ENCODE data around the gene OLFML3.
A peak's percentile ranks its signal among the peaks of the same experiment; 100 is the strongest.
"Not testable (repeated sequence)": the region's sequence is repeated elsewhere in the genome, so short reads cannot be mapped to it uniquely, and the experiment has no call there.

OLFML3 gene

GRCh38 chr1:113948151-113948550, 31.1 kb upstream of the OLFML3 start:
- not testable (repeated sequence) for DNase-seq

- peak in 1 of 51 donors; percentile 11 for DNase-seq
Observed at GRCh38 chr1:113949007-113949406, 30.3 kb upstream of the OLFML3 start.

- DNase-seq, result no peak
Observed at GRCh38 chr1:113950908-113951307, 28.4 kb upstream of the OLFML3 start.

GRCh38 chr1:113951719-113952118, 27.6 kb upstream of the OLFML3 start:
- DNase-seq, result no peak

- DNase-seq, result no peak
Observed at GRCh38 chr1:113957984-113958383, 21.3 kb upstream of the OLFML3 start.

GRCh38 chr1:113958691-113959090, 20.6 kb upstream of the OLFML3 start:
- DNase-seq, result no peak

- peak in 1 of 51 donors; percentile 6 for DNase-seq
Observed at GRCh38 chr1:113963281-113963906, 15.9 kb upstream of the OLFML3 start.

- DNase-seq, result no peak
Observed at GRCh38 chr1:113965703-113966412, 13.4 kb upstream of the OLFML3 start.

GRCh38 chr1:113972954-113973353, 6.3 kb upstream of the OLFML3 start:
- no peak for DNase-seq

GRCh38 chr1:113975211-113975895, 3.9 kb upstream of the OLFML3 start:
- DNase-seq, result no peak

- peak in 1 of 51 donors; percentile 5 for DNase-seq
Observed at GRCh38 chr1:113976609-113977278, 2.5 kb upstream of the OLFML3 start.

GRCh38 chr1:113977906-113978305, 1.4 kb upstream of the OLFML3 start:
- no peak for DNase-seq

- DNase-seq, result peak in 9 of 51 donors; percentile 4 to 23 (median 11)
Observed at GRCh38 chr1:113980110-113980509, 836 bp downstream of the OLFML3 start.

- peak in 10 of 51 donors; percentile 3 to 32 (median 14) for DNase-seq
Observed at GRCh38 chr1:113981962-113982931, 3.0 kb downstream of the OLFML3 start.

- no peak for DNase-seq
Observed at GRCh38 chr1:113982949-113983348, 3.7 kb downstream of the OLFML3 start.

- peak in 1 of 51 donors; percentile 3 for DNase-seq
Observed at GRCh38 chr1:113983391-113983790, 4.1 kb downstream of the OLFML3 start.

GRCh38 chr1:113983826-113984225, 4.6 kb downstream of the OLFML3 start:
- no peak for DNase-seq

GRCh38 chr1:113984710-113985109, 5.4 kb downstream of the OLFML3 start:
- DNase-seq, result no peak

GRCh38 chr1:113986802-113987201, 7.5 kb downstream of the OLFML3 start:
- DNase-seq, result no peak

GRCh38 chr1:113987259-113987658, 8.0 kb downstream of the OLFML3 start:
- DNase-seq, result no peak

GRCh38 chr1:113990530-113990929, 11.3 kb downstream of the OLFML3 start:
- DNase-seq, result no peak

Data from hypothalamus (tissue), 51 donors.